Activated CD4-positive, alpha-beta T cell treated with anti-CD3 and anti-CD28 coated beads, Interleukin-2, Interleukin-4, amounts not matched to agents 100 ng/mL and 50 ng/mL, durations not matched to agents 16 hours and 8 hours (primary cell): Measurements from ENCODE around the gene ASAP2.
A peak's percentile ranks its signal among the peaks of the same experiment; 100 is the strongest.

ENCODE experiments used
- DNase-seq: peaks from one replicate; pipeline ENCODE4 v3.0.0-alpha.2; 2020; ENCODE audit warnings: low spot score

The ASAP2 gene

GRCh38 chr2:9231291-9232165 is 24.9 kb downstream of the ASAP2 start:
- no peak for DNase-seq

- no peak for DNase-seq
Observed at GRCh38 chr2:9232166-9232479, 25.5 kb downstream of the ASAP2 start.

GRCh38 chr2:9232886-9233285 is 26.3 kb downstream of the ASAP2 start:
- DNase-seq: no peak

- DNase-seq: no peak
Observed at GRCh38 chr2:9234680-9235146, 28.1 kb downstream of the ASAP2 start.

GRCh38 chr2:9235147-9236044 is 28.8 kb downstream of the ASAP2 start:
- no peak for DNase-seq

- DNase-seq: no peak
Observed at GRCh38 chr2:9236045-9236344, 29.4 kb downstream of the ASAP2 start.

- DNase-seq: no peak
Observed at GRCh38 chr2:9236867-9237266, 30.3 kb downstream of the ASAP2 start.

GRCh38 chr2:9237831-9238230 is 31.2 kb downstream of the ASAP2 start:
- DNase-seq: no peak

- DNase-seq: no peak
Observed at GRCh38 chr2:9238591-9239326, 32.1 kb downstream of the ASAP2 start.

- DNase-seq: no peak
Observed at GRCh38 chr2:9239616-9240015, 33.0 kb downstream of the ASAP2 start.

- no peak for DNase-seq
Observed at GRCh38 chr2:9240745-9241144, 34.1 kb downstream of the ASAP2 start.

- DNase-seq: no peak
Observed at GRCh38 chr2:9241233-9241632, 34.6 kb downstream of the ASAP2 start.

- no peak for DNase-seq
Observed at GRCh38 chr2:9243357-9243756, 36.7 kb downstream of the ASAP2 start.

GRCh38 chr2:9244985-9245544 is 38.5 kb downstream of the ASAP2 start:
- DNase-seq: peak; percentile 31

- no peak for DNase-seq
Observed at GRCh38 chr2:9247177-9247576, 40.6 kb downstream of the ASAP2 start.

GRCh38 chr2:9247786-9248185 is 41.2 kb downstream of the ASAP2 start:
- no peak for DNase-seq

GRCh38 chr2:9248363-9248762 is 41.8 kb downstream of the ASAP2 start:
- no peak for DNase-seq

- DNase-seq: no peak
Observed at GRCh38 chr2:9249020-9249800, 42.6 kb downstream of the ASAP2 start.

- DNase-seq: no peak
Observed at GRCh38 chr2:9250091-9250490, 43.5 kb downstream of the ASAP2 start.

- DNase-seq: no peak
Observed at GRCh38 chr2:9250498-9251153, 44.0 kb downstream of the ASAP2 start.
